Measurements from ENCODE around the gene CTNNA3.

DNA sequence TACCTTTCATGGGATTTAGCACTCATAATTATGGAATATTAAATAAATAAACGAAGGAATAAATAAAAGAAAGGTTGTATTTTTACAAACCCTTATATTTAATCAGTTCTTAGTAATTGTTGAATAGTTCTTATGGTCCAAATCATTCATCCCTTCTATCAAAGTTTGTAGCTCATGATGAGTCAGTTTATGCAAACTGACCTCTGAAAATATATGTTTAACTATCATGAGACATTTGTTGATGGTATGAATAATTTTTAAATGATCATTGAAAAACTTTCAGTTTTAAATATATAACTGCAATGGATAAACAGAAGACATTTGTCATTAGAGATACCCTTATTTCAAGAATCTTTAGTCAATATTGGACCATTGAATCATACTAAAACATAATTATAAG is 1181.3 kb downstream of the CTNNA3 start:
- TF ChIP-seq, protein P1, sequence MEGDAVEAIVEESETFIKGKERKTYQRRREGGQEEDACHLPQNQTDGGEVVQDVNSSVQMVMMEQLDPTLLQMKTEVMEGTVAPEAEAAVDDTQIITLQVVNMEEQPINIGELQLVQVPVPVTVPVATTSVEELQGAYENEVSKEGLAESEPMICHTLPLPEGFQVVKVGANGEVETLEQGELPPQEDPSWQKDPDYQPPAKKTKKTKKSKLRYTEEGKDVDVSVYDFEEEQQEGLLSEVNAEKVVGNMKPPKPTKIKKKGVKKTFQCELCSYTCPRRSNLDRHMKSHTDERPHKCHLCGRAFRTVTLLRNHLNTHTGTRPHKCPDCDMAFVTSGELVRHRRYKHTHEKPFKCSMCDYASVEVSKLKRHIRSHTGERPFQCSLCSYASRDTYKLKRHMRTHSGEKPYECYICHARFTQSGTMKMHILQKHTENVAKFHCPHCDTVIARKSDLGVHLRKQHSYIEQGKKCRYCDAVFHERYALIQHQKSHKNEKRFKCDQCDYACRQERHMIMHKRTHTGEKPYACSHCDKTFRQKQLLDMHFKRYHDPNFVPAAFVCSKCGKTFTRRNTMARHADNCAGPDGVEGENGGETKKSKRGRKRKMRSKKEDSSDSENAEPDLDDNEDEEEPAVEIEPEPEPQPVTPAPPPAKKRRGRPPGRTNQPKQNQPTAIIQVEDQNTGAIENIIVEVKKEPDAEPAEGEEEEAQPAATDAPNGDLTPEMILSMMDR (IDR thresholded peaks at IDR 0.05), result no peak
- no peak for TF ChIP-seq POLR2A (IDR thresholded peaks at IDR 0.05)

All from testis (tissue), 2 donors.